Neural crest cell (in vitro differentiated cells): Measurements from ENCODE around the gene SVEP1. TPM values are rescaled to one million over a fixed set of nuclear protein-coding genes. Genes with fewer than 3 reads are reported as not detected.

ENCODE experiments used
- DNase-seq: peaks from one replicate; pipeline ENCODE4 v3.0.0; 2021; ENCODE audit warnings: low read depth, mixed read lengths, low spot score
- H3K27ac Mint-ChIP-seq: one replicate; pipeline ENCODE4 v1.8.0; 2021; ENCODE audit warnings: mild to moderate bottlenecking, mixed read lengths; ENCODE audit not compliant: unreplicated experiment
- H3K27me3 Mint-ChIP-seq: 2 replicates; pipeline ENCODE4 v1.8.0; 2021; ENCODE audit warnings: low read depth, mild to moderate bottlenecking, mixed read lengths
- H3K36me3 Mint-ChIP-seq: 2 replicates; pipeline ENCODE4 v1.8.0; 2021; ENCODE audit warnings: low read depth, mild to moderate bottlenecking, mixed read lengths
- H3K4me1 Mint-ChIP-seq: 2 replicates; pipeline ENCODE4 v1.8.0; 2021; ENCODE audit warnings: mixed read lengths
- H3K4me3 Mint-ChIP-seq: one replicate; pipeline ENCODE4 v1.8.0; 2021; ENCODE audit warnings: mild to moderate bottlenecking, mixed read lengths
- H3K9me3 Mint-ChIP-seq: 2 replicates; pipeline ENCODE4 v1.8.0; 2021; ENCODE audit warnings: mixed read lengths
- total RNA-seq: library from RNA; stranded (reverse); gene quantifications from 2 replicates; pipeline ENCODE4 v1.2.1, GENCODE V29; 2021
- TF ChIP-seq, protein P1 (sequence below): fragments of 200-600 bp; sonication (generic); conservative IDR thresholded peaks from 2 replicates; pipeline ENCODE4 v1.5.0; 2021; ENCODE audit warnings: antibody characterized with exemption, mild to moderate bottlenecking

The SVEP1 gene
- total RNA-seq, 1 donor from 2014 or later, result 1.3 TPM

DNA sequence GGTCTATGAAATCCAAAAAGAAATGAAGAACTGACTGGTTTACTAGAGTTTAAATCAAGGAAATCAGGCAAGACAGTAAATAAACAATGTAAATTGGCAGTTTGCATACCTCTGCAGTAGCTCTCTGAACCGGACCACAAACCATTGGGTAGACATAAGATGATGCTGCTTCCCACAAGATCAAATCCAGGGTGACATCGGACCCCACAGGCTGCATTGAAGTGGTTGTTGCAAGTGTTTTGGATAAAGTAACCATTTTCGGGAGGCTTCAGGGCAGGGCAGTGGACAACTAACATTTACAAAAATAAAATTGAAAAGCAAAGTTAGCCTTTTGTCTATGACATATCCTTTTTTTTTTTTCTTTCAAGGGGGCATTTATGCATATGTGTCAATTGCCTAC, 66.7 kb downstream of the SVEP1 start:
- Mint-ChIP-seq H3K4me3 (no peak overlapping the region), H3K27ac (no peak overlapping the region), H3K27me3 (no peaks in the 10 kb centered on the region), H3K4me1 (peaks cover 5% of the 10 kb centered on the region), H3K9me3 (no peaks in the 10 kb centered on the region), H3K36me3 (no peaks in the 10 kb centered on the region)
- TF ChIP-seq, protein P1, sequence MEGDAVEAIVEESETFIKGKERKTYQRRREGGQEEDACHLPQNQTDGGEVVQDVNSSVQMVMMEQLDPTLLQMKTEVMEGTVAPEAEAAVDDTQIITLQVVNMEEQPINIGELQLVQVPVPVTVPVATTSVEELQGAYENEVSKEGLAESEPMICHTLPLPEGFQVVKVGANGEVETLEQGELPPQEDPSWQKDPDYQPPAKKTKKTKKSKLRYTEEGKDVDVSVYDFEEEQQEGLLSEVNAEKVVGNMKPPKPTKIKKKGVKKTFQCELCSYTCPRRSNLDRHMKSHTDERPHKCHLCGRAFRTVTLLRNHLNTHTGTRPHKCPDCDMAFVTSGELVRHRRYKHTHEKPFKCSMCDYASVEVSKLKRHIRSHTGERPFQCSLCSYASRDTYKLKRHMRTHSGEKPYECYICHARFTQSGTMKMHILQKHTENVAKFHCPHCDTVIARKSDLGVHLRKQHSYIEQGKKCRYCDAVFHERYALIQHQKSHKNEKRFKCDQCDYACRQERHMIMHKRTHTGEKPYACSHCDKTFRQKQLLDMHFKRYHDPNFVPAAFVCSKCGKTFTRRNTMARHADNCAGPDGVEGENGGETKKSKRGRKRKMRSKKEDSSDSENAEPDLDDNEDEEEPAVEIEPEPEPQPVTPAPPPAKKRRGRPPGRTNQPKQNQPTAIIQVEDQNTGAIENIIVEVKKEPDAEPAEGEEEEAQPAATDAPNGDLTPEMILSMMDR, result no peak
- DNase-seq, result no peak

DNA sequence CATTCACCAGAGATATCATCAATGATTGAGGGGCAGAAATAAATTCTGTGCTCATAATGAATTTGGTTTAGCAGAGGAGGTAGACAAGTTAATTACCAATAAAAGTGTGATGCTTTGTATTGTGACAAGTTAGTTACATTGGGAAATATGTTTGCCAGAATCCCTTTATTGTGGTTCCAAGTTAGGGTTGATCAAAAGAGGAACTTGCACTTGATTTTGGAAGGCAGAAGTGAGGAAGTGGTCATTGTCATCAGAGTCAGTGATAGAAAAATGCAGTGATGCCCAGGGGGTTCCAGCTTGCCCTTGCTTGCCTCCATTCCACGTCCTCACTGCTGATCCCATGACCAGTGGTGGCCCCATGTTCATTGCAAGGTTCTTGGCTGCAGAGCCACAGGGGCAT, 69.7 kb downstream of the SVEP1 start:
- Mint-ChIP-seq H3K9me3 (peaks cover 7% of the 10 kb centered on the region), H3K27ac (no peak overlapping the region), H3K4me1 (peaks cover 3% of the 10 kb centered on the region), H3K4me3 (no peak overlapping the region), H3K27me3 (peaks cover 2% of the 10 kb centered on the region), H3K36me3 (no peaks in the 10 kb centered on the region)
- TF ChIP-seq, protein P1, result no peak
- DNase-seq, result no peak

DNA sequence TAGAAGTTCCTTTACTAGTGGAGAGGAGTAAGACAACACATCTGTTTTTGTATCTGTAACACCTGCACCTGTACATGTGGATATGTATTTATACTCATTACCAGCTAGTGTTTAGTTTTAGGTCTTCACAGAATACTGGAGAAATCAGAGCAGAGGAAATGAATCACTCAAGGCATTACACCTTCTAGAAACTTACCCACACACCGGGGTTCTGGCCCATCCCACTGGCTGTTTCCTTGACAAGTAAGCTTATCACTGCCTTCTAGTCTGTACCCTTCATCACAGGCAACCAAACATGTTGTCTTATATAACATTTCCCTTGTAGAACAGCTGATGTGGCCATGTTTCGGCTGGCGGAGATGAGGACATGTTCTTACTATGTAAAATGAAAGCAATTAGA, 76.7 kb downstream of the SVEP1 start:
- Mint-ChIP-seq H3K9me3 (peaks cover 7% of the 10 kb centered on the region), H3K36me3 (no peaks in the 10 kb centered on the region), H3K27me3 (peaks cover 2% of the 10 kb centered on the region), H3K4me3 (no peak overlapping the region), H3K27ac (no peak overlapping the region), H3K4me1 (no peaks in the 10 kb centered on the region)
- no peak for DNase-seq
- TF ChIP-seq, protein P1, result no peak

DNA sequence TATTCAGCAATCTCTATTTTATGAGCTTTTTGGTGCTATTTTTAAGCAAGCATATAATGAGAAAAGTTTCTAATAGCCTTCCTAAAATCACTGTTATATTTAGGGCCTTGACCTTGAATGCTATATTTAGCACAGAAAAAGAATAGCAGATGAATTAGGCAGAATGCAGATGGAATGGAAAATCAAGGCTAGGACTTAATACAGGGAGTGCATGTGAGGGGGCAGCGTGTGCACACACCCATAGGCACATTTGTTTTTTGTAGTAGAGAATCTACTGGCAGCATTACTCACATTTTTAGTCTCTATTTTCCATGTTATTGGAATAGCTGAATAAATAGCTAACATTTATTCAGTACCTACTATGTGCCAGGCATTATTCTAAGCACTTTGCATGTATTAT, 79.9 kb downstream of the SVEP1 start:
- Mint-ChIP-seq H3K4me3 (no peak overlapping the region), H3K36me3 (no peaks in the 10 kb centered on the region), H3K27me3 (no peaks in the 10 kb centered on the region), H3K4me1 (no peaks in the 10 kb centered on the region), H3K9me3 (no peaks in the 10 kb centered on the region), H3K27ac (no peak overlapping the region)
- TF ChIP-seq, protein P1, result no peak
- DNase-seq, result no peak

DNA sequence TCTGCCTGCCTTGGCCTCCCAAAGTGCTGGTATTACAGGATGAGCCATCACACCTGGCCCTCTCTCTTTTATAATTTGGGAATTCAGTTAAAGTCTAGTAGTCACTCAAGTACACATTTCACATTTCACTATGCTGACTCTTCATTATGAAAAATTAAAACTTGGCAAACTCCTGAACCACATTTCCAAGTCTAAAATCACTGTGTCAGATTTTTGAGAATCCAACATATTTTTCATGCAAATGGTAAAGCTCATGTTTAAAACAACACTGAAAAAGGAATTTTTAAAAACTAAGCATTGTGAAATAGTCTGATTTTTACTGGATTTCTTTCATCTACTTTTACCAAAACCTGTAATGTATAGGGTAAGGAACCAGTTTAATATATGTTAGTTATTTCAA, 92.3 kb downstream of the SVEP1 start:
- H3K9me3 Mint-ChIP-seq, result peaks cover 5% of the 10 kb centered on the region
- DNase-seq, result no peak
- no peaks in the 10 kb centered on the region for H3K4me1 Mint-ChIP-seq
- TF ChIP-seq, protein P1, result no peak
- peaks cover 3% of the 10 kb centered on the region for H3K27me3 Mint-ChIP-seq
- H3K4me3 Mint-ChIP-seq, result no peak overlapping the region
- peaks cover 3% of the 10 kb centered on the region for H3K36me3 Mint-ChIP-seq
- no peak overlapping the region for H3K27ac Mint-ChIP-seq

DNA sequence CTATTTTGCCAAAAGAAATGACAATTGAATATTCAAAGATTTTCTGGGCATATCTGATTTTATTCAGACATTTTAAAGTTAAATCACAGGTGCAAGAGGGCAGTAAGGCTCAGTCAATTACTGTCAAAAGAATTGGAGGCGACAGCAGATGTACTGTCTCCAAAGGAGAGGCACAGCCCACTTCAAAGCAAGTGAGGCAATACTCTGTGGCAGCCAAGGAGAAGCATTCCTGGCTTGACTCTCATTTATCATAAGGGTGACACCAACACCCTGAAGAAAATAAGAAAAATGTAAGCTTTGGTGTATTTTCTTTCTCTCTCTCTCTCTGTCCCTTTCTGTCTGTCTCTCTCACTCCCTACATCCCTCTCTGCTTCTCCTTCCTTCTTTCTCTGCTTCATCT, 93.3 kb downstream of the SVEP1 start:
- DNase-seq, result no peak
- Mint-ChIP-seq H3K27ac (peak overlapping the region; percentile 83), H3K27me3 (peaks cover 3% of the 10 kb centered on the region), H3K4me3 (no peak overlapping the region), H3K9me3 (peaks cover 5% of the 10 kb centered on the region), H3K36me3 (peaks cover 3% of the 10 kb centered on the region), H3K4me1 (no peaks in the 10 kb centered on the region)
- TF ChIP-seq, protein P1, result no peak
